GM21786 (cell line): Measurements from ENCODE around the gene SCNM1.
"Not testable (repeated sequence)": the region's sequence is repeated elsewhere in the genome, so short reads cannot be mapped to it uniquely, and the experiment has no call there.

Experiments
- ATAC-seq: cut with Tn5 transposase; IDR thresholded peaks from one replicate; pipeline ENCODE4 v1.9.1; 2021; ENCODE audit not compliant: unreplicated experiment

Gene SCNM1

DNA sequence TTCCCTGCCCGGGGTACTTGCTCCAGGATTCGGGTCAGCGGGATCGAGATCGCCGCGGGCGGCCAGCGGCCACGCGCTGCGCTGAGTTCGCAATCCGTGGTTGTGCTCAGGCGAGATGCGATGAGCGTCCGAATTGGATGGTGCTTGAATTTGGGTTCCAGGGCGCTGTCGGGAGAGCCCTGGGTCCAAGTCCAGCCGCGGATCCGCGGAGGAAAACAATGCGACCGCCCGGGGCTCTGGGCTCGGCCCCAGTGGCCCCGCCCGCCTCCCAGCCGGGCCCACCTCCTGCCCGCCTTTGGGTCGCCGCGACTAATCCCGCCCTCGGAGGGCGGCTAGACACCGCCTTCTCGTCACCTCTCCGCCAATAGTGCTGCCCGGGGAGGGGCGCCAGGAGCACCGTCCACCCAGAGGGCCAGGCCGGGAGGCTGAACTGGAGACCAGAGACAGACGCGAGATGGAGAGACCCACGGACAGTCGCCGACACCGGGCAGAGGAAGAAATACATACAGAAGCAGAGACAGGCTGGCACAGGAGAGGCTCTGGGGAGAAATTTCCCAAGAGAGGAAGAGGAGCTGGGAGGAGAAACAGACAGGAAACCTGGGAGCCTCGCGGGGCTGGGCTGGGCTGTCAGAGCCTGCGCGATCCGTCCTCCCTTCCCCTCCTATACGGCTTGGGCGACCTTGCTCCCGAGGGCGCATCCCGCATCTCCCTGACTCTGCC lies 19.4 kb upstream of the SCNM1 start, which contains the start of gene SEMA6C:
Gene SEMA6C, minus strand, starts transcription at position 220 of the 720 bp plus-strand sequence. CDS start 4,010 bp downstream, outside the sequence.
- ATAC-seq, result peak; percentile 98

DNA sequence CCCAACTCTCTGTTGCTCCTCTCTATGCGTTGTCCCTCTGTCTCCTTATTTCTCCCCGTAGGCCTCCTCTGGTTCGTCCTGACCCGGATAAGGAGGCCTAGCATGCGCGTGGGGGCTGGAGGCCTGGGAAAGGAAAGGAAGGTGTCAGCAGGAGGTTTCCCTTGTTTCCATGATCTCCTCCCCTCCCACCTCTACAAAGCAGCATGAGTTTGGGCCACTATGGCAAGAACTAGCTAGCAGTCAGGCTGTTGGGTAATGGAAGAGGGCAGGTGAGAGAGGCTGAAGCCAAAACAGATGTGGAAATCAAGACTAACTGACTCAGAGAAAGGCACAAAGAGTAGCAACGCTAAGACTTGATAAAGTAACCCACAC lies 18.8 kb upstream of the SCNM1 start:
- ATAC-seq, result no peak

DNA sequence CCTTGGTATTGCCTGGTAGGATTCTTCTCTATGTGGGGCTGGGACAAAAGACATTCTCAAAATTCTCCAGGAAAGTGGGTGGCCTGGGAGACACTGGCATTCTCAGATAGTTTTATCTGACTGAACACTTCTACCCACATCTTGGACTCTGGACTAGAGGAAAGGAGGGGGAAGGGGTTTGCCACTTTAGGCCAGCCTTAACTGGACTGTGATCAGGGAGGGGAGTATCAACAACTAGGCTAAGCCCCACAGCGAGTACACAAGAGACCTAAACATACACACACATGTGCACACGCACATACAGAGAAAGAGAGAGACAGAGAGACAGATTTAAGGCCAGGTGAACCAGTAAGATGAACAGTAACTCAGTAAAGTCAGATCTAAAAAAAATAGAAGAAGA lies 18.3 kb upstream of the SCNM1 start:
- ATAC-seq, result no peak

DNA sequence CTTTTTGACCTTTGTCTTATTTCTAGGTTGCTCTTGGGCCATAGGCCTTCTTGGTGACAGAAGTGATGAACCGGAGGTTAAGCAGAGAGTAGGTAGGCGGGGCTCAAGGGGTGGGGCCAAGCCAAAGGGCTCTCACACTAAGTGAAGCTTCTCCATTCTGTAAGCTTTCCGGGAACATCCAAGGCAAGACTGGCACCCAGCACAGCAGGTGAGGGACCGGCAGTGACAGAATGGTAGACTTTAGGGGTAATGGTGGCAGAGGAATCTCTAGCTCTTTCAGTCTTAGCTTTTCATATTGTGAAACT lies 9.5 kb upstream of the SCNM1 start, which contains the start of gene TNFAIP8L2:
Gene TNFAIP8L2, plus strand, starts transcription at position 135 of the 305 bp plus-strand sequence. CDS start 2,049 bp downstream, outside the sequence.
- ATAC-seq, result peak; percentile 70

DNA sequence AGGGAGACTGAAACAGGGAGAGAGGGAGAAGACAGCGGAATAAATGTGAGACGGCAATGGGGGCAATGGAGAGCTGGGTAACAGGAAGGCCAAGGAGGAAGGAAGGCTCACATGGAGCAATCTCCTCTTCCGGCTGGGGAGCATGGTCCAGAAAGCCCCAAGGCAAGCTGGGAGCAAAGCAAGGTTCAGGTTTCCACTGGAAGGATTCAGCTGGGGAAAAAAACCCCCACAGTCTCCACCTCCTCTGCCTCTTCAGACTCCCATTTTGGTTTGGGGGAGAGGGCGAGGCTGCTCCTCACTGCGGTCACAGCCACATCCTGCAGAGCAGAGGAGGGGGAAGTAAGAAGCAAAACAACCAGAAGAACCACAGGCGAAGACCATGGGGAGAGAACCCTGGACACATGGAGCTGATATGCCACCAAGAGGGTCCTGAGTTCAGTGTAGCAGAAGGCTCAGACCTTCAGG lies 8.8 kb upstream of the SCNM1 start:
- ATAC-seq, result peak; percentile 44

DNA sequence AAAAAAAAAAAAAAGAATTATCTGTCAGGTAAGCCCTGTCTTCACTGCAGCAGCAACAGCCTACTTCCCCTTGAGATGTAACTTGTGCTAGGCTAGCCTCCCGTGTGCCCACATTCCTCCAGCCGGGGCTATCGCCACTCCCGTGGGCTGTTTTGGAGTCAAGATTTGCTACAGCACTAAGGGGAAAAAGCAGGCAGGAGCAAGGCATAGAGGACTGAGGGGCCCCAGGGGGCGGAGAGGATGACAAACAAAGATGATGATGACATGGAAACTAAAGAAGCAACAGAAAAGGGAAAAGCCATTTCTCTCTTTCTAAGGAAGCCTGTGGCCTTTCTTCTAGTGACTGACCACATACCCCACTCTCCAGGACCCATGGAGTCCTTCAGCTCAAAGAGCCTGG lies 7.6 kb upstream of the SCNM1 start:
- ATAC-seq, result no peak

DNA sequence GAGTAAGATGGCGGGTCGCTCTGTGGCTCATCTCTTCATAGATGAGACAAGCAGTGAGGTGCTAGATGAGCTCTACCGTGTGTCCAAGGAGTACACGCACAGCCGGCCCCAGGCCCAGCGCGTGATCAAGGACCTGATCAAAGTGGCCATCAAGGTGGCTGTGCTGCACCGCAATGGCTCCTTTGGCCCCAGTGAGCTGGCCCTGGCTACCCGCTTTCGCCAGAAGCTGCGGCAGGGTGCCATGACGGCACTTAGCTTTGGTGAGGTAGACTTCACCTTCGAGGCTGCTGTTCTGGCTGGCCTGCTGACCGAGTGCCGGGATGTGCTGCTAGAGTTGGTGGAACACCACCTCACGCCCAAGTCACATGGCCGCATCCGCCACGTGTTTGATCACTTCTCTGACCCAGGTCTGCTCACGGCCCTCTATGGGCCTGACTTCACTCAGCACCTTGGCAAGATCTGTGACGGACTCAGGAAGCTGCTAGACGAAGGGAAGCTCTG lies 7.1 kb upstream of the SCNM1 start:
- no peak for ATAC-seq

DNA sequence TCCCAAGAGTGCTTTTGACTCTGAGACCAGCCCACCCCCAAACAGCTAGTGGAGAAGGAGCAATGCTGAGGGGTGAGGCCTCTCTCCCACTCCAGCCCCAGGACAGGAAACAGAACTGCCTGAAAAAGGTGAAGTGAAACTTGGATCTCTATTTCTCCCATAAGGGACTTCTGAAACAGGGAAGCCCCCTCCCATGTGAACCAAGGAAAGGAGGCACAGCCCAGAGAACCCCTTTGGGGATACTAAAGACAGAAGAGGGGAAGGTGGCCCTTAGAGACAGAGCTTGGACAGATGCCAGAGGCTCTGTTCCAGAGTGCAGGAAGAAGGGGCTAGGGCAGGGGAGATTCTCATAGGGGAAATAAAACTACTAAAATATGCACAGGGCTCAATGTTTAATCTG lies 6.6 kb upstream of the SCNM1 start:
- ATAC-seq, result no peak

DNA sequence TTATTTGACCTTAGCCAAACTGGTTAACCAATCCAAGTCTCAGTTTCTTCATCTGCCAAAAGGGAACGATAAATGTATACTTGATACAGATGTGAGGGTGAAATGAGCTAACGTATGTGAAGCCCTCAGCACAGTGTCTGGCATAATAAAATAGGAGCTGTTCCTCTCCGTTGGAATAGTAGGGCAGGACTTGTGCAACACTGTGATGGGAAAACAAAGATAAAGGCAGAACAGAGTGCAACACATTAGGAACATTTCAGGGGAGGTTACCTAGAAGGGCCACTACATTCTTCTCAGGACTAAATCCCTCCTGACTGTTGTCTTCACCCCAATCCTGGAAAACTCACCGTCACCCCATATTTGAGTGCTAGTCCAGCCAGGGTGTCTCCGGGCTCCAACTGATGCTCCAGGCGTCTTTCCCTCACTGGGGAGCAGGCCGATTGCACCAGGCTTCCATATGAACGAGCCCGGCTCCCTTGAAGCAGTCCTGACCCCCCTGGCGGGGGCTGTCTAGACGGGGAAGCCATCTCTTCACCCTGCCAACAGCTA lies 1.1 kb upstream of the SCNM1 start:
- ATAC-seq, result no peak

DNA sequence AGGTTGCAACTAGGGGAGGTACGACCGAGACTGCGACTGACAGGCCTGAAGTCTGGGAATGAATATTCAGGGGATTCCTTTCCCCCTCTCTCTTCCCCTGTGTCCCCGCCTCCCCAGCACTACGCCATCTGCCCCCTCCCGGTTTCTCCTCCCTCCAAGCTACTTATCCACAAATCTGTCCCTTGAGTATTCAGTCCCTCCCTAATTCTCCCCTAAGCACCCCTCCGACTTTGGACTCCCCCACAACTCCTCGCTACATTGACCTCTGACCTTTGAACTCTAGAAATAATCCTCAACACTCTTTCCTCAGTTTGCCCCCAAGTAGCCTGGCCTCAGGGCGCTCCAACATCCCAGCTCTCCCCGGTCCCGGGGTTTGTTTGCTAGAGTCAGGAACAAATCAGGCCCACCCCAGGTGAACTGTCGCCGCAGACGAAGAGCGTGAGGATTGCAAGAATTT lies 635 bp upstream of the SCNM1 start:
- no peak for ATAC-seq

DNA sequence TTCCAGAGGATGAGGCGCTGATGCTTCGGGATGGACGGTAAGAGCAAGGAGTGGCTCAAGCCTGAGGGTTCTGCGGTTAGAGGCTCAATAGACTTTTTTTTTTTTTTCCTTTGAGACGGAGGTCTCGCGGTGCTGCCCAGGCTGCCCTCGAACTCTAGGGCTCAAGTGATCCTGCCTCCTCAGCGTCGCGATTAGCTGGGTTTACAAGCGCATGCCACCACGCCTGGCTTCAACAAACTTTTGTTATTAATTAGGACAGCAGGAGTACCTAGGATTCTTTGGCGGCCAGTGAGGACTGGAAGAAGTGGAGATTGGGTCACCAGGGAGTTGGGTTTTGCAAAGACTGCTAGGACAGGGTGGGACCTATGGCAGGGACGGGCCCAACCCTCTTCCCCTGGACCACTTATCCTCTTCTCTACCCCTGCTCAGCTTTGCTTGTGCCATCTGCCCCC lies 587 bp downstream of the SCNM1 start:
- no peak for ATAC-seq

DNA sequence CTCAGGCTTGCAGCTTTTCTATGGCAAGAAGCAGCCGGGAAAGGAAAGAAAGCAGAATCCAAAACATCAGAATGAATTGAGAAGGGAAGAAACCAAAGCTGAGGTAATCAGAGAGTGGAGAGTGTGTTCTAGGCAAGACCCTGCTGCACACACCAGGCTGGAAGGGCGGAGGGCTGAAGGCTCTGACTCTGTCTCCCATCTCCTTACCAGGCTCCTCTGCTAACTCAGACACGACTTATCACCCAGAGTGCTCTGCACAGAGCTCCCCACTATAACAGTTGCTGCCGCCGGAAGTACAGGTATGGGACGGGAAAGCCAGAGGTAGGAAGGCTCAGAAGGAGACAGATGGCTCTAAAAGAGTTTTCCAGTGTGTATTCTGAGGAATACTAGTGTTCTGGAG lies 1.2 kb downstream of the SCNM1 start:
- no peak for ATAC-seq

DNA sequence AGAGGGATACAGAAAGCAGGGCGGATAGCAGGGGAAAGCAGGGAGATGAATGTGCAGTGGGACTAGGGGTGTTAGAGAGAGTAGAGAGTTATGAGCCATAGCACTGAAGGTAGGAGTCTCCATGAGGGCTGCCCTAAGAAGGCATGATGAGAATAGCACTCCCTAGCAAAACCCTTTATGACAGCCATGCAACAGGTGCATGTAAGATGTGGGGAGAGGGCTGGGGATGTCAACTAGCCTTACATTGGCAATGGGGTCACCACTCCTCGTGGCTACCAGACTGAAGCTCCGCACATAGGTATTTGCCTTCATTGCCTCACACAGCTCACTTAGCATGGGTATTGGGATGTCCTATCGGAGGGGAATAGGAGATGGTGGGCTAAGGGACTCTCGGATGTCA lies 5.2 kb downstream of the SCNM1 start:
- ATAC-seq, result no peak

DNA sequence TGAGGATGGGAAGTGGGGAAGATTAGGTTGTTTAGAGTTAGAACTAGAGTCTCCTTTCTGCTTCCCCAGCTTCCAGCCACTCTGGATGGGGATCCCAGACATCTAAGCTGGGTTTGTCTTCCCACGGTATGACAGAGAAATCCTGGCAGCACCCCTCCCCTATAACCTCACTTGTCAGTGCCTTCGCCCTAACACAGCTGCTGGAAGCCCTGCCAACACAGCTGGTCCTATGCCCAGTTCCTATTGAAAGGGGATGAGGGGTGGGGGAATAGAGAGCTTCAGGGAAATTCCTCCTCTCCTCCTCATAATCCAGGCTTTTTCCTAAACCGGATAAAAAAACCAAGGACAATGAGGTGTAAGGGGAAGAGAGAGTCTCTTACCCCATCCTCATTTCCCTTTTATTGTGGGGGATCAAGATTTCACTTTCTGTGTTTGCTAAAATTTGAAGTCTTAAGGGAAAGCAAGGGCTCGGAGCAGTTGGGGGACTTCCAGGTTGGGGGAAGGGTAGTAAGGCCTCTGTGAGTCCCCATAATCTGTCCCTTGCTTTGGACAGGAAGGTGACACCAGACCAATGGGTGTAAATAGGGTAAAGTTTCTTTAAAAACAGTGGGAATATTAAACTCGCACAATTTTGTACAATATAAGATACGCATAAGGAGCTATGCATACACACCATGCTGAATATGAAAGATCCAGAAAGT lies 9.2 kb downstream of the SCNM1 start:
- ATAC-seq, result no peak

DNA sequence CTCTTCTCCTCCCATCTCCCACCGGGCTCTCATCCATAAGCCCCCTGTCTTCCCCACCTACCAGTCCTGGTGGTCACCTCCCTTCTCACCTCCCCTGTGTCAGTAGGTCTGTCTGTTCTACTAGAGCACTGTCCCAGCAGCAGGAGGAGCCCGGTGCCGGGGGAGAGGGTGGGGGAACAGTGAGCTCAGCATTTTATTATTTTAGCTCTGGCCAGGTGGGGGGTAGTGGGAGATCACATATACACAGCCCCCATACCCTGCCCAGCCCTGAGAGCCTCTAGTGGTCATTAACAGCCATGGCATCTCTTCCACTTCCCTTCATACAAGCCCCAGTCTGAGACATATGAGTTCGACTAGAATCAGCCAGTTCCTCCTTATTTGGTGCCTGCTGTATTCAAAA lies 9.9 kb downstream of the SCNM1 start, which contains the start of gene TMOD4:
Gene TMOD4, minus strand, starts transcription at position 119 of the 400 bp plus-strand sequence. CDS start 1,106 bp downstream, outside the sequence.
- no peak for ATAC-seq

DNA sequence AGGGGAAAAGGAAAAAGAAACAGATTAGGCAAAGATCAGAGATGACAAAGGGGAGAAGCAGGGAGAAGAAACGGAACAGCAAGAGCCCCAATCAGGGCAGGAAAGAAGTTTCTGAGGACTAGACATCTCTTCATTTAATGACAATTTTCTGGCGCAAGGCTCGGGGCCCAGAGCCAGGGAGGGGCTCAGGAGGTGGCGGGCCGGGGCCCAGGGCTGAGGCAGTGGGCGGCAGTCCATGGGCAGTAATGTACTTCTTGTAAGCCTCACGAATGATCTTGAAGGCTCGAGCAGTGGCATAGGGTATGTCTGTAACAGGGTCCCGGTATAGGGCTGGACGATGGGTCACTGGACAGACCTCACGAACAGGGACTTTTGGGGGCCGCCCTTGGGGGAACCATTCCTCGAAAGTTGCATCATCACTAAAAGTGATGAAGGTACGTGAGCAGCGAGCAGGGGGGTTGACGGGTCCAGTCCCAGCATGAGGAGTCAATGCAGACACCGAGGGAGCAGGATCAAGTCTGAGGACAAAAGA lies 10.6 kb downstream of the SCNM1 start:
- ATAC-seq, result no peak

DNA sequence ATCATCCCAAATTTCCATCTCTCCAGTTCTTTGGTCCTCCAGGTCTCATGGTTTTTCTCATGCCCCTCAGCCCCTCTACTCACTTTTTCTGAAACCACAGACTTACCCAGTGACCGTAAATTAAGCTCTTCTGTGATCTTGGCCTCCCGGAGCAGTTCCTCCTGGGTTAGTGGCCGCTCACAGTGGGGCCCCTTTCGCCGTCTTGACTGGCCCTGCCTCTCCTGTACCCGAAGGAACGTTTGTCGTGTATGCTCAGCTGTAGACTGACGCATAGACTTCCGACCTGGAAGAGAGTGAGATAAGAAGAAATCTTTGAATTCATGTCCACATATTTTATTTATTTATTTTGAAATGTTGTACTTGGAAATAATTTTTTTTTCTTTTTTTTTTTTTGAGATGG lies 18.3 kb downstream of the SCNM1 start:
- no peak for ATAC-seq

DNA sequence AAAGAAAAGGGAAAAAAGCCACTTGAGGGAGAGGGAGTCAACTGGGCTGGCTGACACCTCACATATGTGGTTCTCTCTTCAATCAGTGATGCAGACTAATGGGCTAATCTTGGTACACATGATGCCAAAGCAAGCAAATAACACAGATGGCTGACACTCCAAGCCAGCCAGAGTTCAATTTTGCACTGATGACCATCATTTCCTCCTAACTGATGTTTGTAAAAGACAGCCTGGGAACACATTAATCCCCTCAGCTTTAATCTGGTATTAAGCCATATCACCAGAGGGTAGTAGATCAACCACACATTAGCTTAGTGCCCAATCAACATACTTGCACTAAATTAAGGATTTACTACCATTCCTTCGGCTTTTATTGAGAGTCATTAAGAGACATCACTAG lies 21.3 kb downstream of the SCNM1 start:
- no peak for ATAC-seq

DNA sequence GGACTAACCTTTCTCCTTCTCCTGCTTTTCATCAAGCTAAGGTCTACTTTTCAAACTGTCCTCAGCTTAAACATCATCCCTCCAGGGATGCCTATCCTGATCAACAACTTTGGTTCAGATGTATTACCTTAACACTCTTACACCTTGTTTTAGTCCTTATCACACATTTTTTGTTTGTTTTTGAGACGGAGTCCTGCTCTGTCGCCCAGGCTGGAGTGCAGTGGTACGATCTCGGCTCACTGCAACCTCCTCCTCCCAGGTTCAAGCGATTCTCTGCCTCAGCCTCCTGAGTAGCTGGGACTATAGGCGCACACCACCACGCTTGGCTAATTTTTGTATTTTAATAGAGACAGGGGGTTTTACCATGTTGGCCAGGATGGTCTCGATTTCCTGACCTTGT lies 22.7 kb downstream of the SCNM1 start:
- ATAC-seq, result not testable (repeated sequence)

DNA sequence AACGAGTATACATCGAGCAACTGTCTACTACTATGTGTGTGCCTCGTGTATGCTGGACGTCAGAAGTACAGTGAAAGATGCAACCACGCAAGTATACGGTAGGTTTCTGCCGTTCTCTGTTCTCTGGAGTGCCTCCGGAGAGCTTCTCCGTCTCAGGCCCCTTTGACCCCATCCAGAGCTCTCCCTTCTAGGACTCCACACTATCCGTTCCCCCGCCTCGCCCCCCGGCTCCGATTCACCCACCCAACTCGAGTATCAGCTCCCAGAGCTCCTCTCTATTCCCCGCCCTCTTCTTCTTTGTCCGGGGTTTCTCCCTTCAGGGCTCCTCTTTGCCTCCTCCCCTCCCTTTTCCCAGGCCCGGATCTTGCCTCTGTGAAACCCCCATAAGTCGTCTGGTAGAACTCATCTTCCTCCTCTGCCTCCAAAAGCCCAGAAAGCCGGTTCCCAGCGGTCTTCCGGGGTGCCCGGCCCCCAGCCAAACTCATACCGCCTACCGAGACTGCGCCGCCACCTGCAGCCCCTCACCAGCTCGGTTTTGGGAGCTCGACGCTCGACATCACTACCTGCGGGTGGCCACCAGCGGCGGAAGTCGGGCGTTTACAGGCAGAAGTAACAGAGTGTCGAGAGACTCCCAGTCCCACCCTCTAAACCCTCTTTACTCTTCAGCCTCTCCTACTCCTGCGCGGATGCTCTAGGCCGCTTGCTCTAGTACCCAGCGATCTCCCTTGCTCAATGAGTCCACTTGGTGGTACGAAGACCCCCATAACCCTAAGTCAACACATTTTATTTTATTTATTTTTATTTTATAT lies 23.9 kb downstream of the SCNM1 start, which contains the start of gene VPS72:
Gene VPS72, minus strand, starts transcription at position 561 of the 809 bp plus-strand sequence. Its CDS starts 76 bp downstream, at position 485.
- peak; percentile 85 for ATAC-seq
